GM21528 (cell line): ENCODE results near the gene TSPAN2.

Source experiments
- ATAC-seq: cut with Tn5 transposase; IDR thresholded peaks from one replicate; pipeline ENCODE4 v1.9.1; 2021; ENCODE audit warnings: mild to moderate bottlenecking, moderate library complexity; ENCODE audit not compliant: unreplicated experiment, low FRiP score

The TSPAN2 gene

DNA sequence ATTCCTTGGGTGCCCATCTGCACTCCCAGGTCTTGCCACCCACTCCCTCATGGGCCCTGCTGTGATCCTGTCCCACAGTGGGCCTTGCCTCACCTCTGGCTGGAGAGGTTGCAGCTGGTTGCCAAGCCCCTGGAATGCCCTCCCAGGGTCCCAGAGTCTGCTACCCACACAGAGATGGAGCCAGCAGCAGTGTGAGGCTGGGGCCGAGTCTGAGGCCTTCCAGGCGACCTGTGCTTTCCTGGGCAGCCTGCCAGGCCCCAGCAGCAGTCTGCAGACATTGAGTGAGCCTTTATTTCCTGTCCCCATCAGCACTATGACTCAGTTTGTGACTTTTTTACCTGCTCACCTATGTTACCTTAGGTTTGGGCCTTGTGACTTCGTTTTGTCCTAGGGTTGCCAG lies 25.0 kb upstream of the TSPAN2 start:
- no peak for ATAC-seq

DNA sequence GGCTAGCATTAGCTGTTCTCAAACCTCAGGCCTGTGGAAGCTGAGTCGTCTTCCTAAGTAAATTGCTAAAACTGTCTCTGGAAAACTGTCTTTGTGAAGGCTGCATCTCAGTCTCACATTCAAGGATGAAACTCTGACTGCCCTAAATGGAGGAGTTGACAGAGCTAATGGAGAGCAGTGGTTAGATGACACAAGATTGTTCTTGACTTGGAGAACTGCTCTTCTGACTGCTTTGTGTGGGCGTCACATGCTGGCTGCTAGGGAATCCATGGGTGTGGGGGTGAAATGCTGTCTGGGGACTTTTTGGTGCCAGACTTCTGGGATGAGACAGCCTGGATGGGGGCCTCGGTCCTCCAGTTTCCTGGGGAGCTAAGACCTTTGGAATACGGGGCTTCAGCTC lies 24.5 kb upstream of the TSPAN2 start:
- no peak for ATAC-seq

GRCh38 chr1:115112496-115113375 lies 23.4 kb upstream of the TSPAN2 start:
- no peak for ATAC-seq

GRCh38 chr1:115107516-115108260 lies 18.4 kb upstream of the TSPAN2 start:
- no peak for ATAC-seq

GRCh38 chr1:115105831-115106230 lies 16.5 kb upstream of the TSPAN2 start:
- no peak for ATAC-seq

- no peak for ATAC-seq
Measured at GRCh38 chr1:115099693-115100050, 10.4 kb upstream of the TSPAN2 start.

- peak; percentile 92 for ATAC-seq
Measured at GRCh38 chr1:115098979-115099692, 9.8 kb upstream of the TSPAN2 start.

- no peak for ATAC-seq
Measured at GRCh38 chr1:115092175-115092574, 2.9 kb upstream of the TSPAN2 start.

- ATAC-seq: no peak
Measured at GRCh38 chr1:115091572-115091971, 2.3 kb upstream of the TSPAN2 start.

GRCh38 chr1:115090956-115091355 lies 1.7 kb upstream of the TSPAN2 start:
- no peak for ATAC-seq

DNA sequence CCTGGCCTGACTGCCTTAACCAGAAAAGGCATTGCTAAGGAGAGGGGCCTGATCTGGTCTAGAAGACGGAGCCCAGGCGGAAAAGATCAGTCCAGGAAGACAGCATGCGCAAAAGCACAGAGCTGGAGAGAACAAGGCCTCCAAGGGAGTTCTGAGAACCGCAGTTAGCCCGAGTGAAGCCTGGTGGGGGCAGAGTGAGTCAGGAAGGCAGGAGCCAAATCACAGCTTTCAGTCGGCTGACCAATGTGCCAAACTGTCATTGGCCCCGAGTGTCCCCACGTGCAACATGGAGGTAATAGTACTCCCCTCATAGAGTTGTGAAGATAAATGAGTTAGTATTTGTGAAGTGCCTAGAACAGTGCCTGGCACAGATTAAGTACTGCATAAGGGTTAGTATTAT lies 1.2 kb upstream of the TSPAN2 start:
- no peak for ATAC-seq

- ATAC-seq: no peak
Measured at GRCh38 chr1:115090186-115090490, 835 bp upstream of the TSPAN2 start.

DNA sequence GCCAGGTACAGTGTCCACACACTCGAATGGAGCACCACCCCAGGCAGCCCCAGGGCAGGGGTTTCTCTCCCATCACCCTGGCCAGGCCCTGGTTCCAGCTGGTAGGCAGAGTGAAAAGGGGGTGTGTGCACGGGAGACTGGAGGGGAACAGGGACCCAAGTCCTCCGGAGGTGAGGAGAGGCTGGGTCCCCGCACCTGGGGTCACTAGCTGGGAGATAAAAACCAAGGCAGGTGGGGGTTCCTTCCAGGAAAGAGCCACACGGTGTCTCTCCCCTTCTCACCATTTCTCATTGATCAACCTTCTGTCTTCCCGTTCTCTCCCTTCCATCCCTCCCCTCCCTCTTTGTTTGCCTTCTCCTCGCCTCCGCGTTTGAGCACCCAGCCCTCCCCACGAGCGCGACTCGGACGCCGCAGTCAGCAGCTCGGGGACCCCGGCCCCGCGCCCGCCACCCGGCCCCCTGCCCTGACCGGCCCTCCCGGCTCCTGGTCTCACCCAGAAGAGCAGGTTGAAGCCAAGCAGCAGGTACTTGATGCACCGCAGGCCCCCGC lies 358 bp downstream of the TSPAN2 start:
- no peak for ATAC-seq

DNA sequence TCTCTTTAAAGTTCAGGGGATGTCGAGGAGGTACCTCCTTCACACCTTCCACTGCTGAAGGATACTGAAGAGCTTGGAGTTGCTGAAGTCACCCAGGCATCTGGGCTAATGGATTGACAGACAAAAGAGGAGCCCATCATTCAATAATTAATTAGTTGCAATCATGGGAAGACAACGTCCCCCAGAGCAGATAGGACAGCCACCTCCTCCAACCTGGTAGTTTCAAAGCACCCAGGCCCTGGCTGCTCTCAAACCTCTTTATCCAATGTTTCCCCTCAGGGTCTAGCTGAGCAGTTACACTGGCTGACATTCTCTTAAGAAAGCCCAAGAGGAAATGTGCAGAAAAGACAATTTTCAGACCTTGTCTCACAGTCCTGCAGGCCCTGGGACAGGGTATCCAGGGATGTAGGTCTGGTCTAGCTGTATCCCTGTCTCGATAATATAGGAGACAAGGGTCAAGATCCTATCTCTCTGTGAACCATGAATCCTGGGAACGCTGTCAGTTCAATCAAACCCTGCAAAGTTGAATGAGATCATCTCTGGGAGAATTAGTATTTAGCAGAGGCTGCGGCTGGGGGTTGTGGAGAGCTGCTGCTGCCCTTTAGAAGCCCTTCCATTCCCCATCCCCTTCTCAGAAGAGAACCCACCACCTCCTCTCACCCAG lies 1.1 kb downstream of the TSPAN2 start:
- no peak for ATAC-seq

- ATAC-seq: no peak
Measured at GRCh38 chr1:115086176-115086830, 3.0 kb downstream of the TSPAN2 start.

GRCh38 chr1:115084902-115085511 lies 4.3 kb downstream of the TSPAN2 start:
- ATAC-seq: no peak

- no peak for ATAC-seq
Measured at GRCh38 chr1:115082949-115083348, 6.4 kb downstream of the TSPAN2 start.

DNA sequence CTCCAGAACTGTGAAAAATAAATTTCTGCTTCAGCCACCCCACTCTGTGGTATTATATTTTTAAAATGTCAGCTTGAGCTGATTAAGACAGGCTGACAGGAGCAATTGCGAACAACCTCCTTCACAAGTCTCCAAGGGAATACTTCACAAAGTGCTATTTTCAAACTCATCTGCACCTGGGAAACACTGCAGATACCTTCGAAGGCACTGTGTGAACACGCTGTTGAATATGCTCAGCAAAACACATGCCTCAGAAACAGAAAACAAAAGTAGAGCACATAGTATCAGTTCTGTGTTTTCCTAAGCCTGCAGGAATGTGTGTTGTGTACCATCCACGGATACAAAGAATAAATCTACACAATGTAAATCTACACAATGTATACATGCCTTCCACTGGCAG lies 10.6 kb downstream of the TSPAN2 start:
- no peak for ATAC-seq

DNA sequence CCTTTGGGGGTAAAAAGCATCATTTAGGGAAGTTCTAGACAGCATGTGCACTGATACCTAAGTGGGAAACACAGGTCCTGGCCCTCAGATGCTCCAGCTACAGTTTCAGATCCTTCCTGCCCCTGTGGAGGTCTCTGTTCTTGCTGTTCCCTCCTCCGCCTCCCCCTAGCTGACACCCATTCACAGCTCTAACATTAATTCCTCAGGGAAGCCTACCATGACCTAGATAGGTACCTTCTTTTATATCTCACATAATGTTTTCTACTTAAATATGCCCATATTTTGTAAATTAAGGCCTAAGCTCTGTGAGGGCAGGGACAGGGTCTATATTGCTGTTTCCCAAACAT lies 11.3 kb downstream of the TSPAN2 start:
- no peak for ATAC-seq
